Esophagus muscularis mucosa (tissue), 4 donors: ENCODE measurements around the gene CCDC78.

Experiments used
- CTCF ChIP-seq, 3 experiments: fragments of 200-600 bp in 2 of 3; fragments of 450-650 bp in 1 of 3; sonication (generic) in 2 of 3; IDR thresholded peaks; one replicate each; pipeline ENCODE4 v1.5.1; 2017 to 2019; ENCODE audit warnings: antibody characterized with exemption in 3 of 3, mild to moderate bottlenecking in 2 of 3, moderate library complexity in 1 of 3
- EP300 ChIP-seq: sonication (generic); formaldehyde crosslinking; IDR thresholded peaks from one replicate; pipeline ENCODE4 v1.6.1; 2017; ENCODE audit warnings: antibody characterized with exemption
- POLR2A ChIP-seq: fragments of 450-650 bp; IDR thresholded peaks from one replicate; pipeline ENCODE4 v1.6.1; 2017; ENCODE audit warnings: antibody characterized with exemption, moderate library complexity, mild to moderate bottlenecking, low read depth
- POLR2AphosphoS5 ChIP-seq, 2 donors: sonication (generic); formaldehyde crosslinking; IDR thresholded peaks; one replicate each; pipeline ENCODE4 v1.6.1; 2017; ENCODE audit warnings: antibody characterized with exemption in 2 of 2

- TF ChIP-seq POLR2A (no peak), CTCF (IDR thresholded peaks at IDR 0.05) (no peak), POLR2AphosphoS5 (IDR thresholded peaks at IDR 0.05) (no peak), EP300 (no peak)
These were observed 7.9 kb downstream of the CCDC78 start for GRCh38 chr16:718389-718788.
